ENCODE measurements around the gene ARHGEF17.

- TF ChIP-seq, protein P1, sequence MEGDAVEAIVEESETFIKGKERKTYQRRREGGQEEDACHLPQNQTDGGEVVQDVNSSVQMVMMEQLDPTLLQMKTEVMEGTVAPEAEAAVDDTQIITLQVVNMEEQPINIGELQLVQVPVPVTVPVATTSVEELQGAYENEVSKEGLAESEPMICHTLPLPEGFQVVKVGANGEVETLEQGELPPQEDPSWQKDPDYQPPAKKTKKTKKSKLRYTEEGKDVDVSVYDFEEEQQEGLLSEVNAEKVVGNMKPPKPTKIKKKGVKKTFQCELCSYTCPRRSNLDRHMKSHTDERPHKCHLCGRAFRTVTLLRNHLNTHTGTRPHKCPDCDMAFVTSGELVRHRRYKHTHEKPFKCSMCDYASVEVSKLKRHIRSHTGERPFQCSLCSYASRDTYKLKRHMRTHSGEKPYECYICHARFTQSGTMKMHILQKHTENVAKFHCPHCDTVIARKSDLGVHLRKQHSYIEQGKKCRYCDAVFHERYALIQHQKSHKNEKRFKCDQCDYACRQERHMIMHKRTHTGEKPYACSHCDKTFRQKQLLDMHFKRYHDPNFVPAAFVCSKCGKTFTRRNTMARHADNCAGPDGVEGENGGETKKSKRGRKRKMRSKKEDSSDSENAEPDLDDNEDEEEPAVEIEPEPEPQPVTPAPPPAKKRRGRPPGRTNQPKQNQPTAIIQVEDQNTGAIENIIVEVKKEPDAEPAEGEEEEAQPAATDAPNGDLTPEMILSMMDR (conservative IDR thresholded peaks at IDR 0.05 in 1 of 2, IDR thresholded peaks at IDR 0.05 in 1 of 2; ENCODE audit: extremely low read depth in 1 of 2, insufficient read depth in 1 of 2, low read depth in 1 of 2, low read length in 2 of 2): no peak
- no peak for TF ChIP-seq EZH2 (IDR thresholded peaks at IDR 0.05; ENCODE audit: borderline replicate concordance, low read length)
Observed at GRCh38 chr11:73334384-73335203, 26.5 kb downstream of the ARHGEF17 start.

All from mammary epithelial cell (primary cell).